ENCODE measurements around the gene GRK7.

DNA sequence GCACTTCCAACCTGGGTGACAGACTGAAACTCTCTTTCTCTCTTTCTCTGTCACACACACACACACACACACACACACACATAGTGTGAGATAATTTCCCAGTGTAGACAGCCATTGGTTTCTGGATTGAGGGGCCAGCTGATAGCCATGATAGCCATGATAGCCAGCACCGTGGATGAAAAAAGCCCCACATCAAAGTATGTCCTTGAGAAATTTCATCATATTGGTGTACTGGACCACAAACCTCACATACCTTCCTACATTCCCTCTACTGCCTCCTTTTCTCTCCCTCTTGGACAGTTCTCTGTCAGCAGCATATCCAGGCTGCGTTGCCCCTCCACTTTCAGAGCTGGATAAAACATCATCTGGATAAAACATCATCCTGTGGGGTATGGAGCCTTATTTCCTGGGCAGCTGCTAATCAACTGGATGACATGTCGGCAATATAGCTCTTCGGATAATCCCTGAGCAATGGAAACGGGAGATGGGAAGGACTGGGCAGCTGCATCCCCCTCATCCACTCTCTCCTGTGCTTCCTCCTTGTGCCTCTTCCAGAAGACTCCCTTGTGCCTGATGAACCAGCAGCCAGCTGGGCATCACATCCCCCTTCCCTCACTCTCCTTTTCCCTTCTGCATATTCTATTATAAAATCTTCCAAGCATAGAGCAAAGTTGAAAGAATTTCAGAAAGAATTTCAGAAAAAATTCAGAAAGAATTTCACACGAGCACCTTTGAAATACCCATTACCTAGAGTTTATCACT, 39.3 kb downstream of the GRK7 start:
- TF ChIP-seq, protein P1, sequence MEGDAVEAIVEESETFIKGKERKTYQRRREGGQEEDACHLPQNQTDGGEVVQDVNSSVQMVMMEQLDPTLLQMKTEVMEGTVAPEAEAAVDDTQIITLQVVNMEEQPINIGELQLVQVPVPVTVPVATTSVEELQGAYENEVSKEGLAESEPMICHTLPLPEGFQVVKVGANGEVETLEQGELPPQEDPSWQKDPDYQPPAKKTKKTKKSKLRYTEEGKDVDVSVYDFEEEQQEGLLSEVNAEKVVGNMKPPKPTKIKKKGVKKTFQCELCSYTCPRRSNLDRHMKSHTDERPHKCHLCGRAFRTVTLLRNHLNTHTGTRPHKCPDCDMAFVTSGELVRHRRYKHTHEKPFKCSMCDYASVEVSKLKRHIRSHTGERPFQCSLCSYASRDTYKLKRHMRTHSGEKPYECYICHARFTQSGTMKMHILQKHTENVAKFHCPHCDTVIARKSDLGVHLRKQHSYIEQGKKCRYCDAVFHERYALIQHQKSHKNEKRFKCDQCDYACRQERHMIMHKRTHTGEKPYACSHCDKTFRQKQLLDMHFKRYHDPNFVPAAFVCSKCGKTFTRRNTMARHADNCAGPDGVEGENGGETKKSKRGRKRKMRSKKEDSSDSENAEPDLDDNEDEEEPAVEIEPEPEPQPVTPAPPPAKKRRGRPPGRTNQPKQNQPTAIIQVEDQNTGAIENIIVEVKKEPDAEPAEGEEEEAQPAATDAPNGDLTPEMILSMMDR (IDR thresholded peaks at IDR 0.05), result no peak
- no peak for TF ChIP-seq POLR2A (IDR thresholded peaks at IDR 0.05)
